Measurements from ENCODE around the gene INSIG1. TPM values are rescaled to one million over a fixed set of nuclear protein-coding genes. Genes with fewer than 3 reads are reported as not detected.
A peak's percentile ranks its signal among the peaks of the same experiment; 100 is the strongest.

The INSIG1 gene
- total RNA-seq, 4 donors from 2014 or later, result 24.7 to 77.6 (median 64.6) TPM

DNA sequence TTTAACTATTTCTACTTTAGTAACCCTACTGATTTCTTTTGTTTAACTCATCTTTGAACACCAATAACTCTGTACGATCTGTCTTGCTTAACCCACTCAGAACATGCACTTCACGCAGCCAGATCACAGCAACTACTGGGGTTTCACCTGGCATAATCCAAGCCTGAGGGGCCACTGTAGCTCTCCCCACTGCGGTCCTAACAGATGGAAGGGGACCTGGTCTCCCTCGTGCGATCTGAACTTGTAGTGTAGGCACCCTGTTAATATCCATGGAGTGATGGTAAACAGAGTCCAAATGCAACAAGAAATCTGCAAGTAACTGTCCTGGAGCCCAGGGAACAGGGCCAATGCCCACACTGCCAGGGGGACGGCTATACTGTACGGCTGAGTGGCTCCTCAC lies 45.5 kb downstream of the INSIG1 start:
- Histone ChIP-seq H3K9me3 (no peaks in the 10 kb centered on the region), H3K4me3 (no peak overlapping the region), H3K4me1 (peaks cover 0 to 11% (median 3%) of the 10 kb centered on the region in 3 donors), H3K27me3 (peaks cover 0 to 68% (median 0%) of the 10 kb centered on the region in 4 donors), H3K36me3 (no peaks in the 10 kb centered on the region), H3K27ac (no peak overlapping the region)
- TF ChIP-seq, protein P1, sequence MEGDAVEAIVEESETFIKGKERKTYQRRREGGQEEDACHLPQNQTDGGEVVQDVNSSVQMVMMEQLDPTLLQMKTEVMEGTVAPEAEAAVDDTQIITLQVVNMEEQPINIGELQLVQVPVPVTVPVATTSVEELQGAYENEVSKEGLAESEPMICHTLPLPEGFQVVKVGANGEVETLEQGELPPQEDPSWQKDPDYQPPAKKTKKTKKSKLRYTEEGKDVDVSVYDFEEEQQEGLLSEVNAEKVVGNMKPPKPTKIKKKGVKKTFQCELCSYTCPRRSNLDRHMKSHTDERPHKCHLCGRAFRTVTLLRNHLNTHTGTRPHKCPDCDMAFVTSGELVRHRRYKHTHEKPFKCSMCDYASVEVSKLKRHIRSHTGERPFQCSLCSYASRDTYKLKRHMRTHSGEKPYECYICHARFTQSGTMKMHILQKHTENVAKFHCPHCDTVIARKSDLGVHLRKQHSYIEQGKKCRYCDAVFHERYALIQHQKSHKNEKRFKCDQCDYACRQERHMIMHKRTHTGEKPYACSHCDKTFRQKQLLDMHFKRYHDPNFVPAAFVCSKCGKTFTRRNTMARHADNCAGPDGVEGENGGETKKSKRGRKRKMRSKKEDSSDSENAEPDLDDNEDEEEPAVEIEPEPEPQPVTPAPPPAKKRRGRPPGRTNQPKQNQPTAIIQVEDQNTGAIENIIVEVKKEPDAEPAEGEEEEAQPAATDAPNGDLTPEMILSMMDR (IDR thresholded peaks at IDR 0.05), result no peak
- no peak for TF ChIP-seq POLR2A (IDR thresholded peaks at IDR 0.05)
- 74 to 75% methylated on average over 3 to 7 of the region's 7 CpGs for WGBS, 2 donors
- intact Hi-C loops (cut with DNase I), result loop anchor here (2.0 to 5.0 kb wide), 2 partner anchors 152 to 421 kb away; no protein-coding TSS in a partner anchor
- no peak for DNase-seq

DNA sequence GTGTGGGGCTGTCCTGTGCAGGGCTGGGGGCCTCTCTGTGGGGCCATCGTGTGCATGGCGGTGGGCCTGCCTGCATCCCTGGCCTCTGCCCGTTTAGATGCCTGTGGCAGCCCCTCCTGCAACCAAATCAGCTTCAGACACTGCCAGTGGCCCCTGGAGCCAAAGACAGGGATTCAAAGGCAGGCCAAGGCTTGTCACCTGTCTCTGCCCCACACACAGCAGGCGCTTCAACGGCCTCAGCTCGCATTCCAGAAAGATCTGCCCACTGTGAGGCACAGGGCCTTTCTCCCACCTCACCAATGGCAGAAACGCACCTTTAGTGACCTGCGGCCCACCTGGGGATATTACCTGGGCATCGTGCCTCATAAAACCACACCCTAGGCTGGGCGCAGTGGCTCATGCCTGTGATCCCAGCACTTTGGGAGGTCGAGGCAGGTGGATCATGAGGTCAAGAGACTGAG lies 46.0 kb downstream of the INSIG1 start:
- peaks cover 0 to 63% (median 0%) of the 10 kb centered on the region in 4 donors for H3K27me3 ChIP-seq
- intact Hi-C loops (cut with DNase I), result loop anchor here (2.0 to 5.0 kb wide), 2 partner anchors 153 to 421 kb away; no protein-coding TSS in a partner anchor

DNA sequence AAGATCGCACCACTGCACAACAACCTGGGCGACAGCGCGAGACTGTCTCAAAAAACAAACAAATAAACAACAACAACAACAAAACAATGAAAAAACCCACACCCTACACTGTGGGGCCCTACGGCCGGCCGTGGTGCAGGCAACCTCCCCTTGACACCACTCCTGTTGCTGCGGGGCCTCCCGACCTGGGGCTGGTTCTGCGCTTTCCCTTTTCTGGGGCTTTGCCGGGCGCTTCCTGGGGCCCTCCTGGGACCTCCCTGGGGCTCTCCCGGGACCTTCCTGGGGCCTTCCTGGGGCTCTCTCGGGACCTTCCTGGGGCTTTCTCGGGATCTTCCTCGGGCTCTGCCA lies 46.6 kb downstream of the INSIG1 start:
- Histone ChIP-seq H3K27me3 (peaks cover 0 to 63% (median 2%) of the 10 kb centered on the region in 4 donors), H3K9me3 (no peaks in the 10 kb centered on the region), H3K4me1 (peaks cover 0 to 11% (median 3%) of the 10 kb centered on the region in 3 donors), H3K36me3 (no peaks in the 10 kb centered on the region), H3K4me3 (peak overlapping the region; percentile 13 to 59 (median 29)), H3K27ac (no peak overlapping the region)
- intact Hi-C loops (cut with DNase I), result loop anchor here (5.0 kb wide), 1 partner anchor 422 kb away; no protein-coding TSS in a partner anchor
- WGBS, 2 donors, result 48 to 50% methylated on average over 15 of the region's 16 CpGs
- no peak for DNase-seq
- no peak for TF ChIP-seq POLR2A (IDR thresholded peaks at IDR 0.05)
- TF ChIP-seq, protein P1 (IDR thresholded peaks at IDR 0.05), result no peak

More for the DNA sequence above, 46.0 kb downstream of the INSIG1 start:
- Histone ChIP-seq H3K4me1 (peaks cover 0 to 11% (median 3%) of the 10 kb centered on the region in 3 donors), H3K36me3 (no peaks in the 10 kb centered on the region), H3K27ac (no peak overlapping the region), H3K9me3 (no peaks in the 10 kb centered on the region), H3K4me3 (no peak overlapping the region)
- 53 to 82% methylated on average over 4 to 11 of the region's 11 CpGs for WGBS, 2 donors
- TF ChIP-seq POLR2A (IDR thresholded peaks at IDR 0.05), result no peak
- TF ChIP-seq, protein P1 (IDR thresholded peaks at IDR 0.05), result no peak
- no peak for DNase-seq

DNA sequence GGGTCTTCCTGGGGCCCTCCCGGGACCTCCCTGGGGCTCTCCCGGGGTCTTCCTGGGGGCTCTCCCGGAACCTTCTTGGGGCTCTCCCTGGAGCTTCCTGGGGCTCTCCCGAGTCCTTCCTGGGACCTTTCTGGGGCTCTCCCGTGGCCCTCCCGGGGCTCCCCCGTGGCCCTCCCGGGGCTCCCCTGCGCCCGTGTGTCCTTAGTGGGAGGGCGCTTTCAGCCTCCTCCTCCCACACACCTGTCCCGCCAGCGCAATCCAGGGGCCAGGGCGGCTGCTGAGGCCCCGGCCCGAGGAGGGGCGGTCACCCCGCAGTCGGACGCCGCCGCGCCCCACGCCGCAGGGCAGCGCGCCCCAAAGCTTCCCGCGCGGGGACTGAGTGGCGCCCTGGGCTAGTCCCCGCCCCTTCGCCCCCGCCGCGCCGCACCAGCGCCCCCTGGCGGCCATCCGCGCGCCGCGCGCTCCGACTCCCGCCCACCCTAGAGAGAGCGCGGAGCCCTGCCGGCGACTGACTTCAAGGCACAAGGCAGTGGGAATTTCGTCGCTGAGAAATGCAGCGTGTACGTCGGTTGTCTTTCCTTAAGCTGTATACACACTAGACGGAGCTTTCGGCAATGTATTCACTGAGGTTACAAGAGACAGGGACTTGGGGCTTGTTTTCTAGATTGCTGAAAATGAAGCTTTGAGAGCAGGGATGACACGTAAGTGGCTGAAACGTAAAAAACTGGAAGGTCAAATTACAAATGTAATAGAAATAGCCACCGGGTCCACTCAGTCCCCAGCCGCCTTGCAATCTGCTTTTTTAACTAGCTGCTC lies 47.1 kb downstream of the INSIG1 start:
- H3K27ac ChIP-seq, result no peak overlapping the region
- peaks cover 0 to 63% (median 4%) of the 10 kb centered on the region in 4 donors for H3K27me3 ChIP-seq
- 8 to 23% methylated on average over 7 to 10 of the region's 62 CpGs for WGBS, 2 donors
- no peaks in the 10 kb centered on the region for H3K9me3 ChIP-seq
- no peaks in the 10 kb centered on the region for H3K36me3 ChIP-seq
- H3K4me3 ChIP-seq, result peak overlapping the region; percentile 13 to 59 (median 29)
- TF ChIP-seq POLR2A (IDR thresholded peaks at IDR 0.05), result no peak
- TF ChIP-seq, protein P1 (IDR thresholded peaks at IDR 0.05), result peak; percentile 88 to 98 (median 94)
- no peak for DNase-seq
- intact Hi-C loops (cut with DNase I), result loop anchor here (5.0 kb wide), 1 partner anchor 423 kb away; no protein-coding TSS in a partner anchor
- H3K4me1 ChIP-seq, result peaks cover 0 to 15% (median 3%) of the 10 kb centered on the region in 3 donors

DNA sequence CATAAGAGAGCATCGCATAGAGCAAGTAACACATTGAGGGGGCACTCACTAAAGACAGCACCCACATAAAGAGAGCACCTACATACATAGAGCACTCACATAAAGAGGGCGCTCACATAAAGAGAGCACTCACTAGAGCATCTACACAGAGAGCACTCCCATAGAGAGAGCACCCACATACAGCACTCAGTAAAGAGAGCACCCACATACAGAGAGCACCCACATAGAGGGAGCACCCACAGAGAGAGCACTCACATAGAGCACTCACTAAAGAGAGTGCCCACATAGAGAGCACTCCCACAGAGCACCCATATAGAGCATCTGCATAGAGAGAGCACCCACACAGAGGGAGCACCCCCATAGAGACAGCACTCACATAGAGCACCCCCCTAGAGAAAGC lies 47.8 kb downstream of the INSIG1 start:
- Histone ChIP-seq H3K27me3 (peaks cover 0 to 61% (median 4%) of the 10 kb centered on the region in 4 donors), H3K4me1 (peaks cover 0 to 15% (median 3%) of the 10 kb centered on the region in 3 donors), H3K9me3 (no peaks in the 10 kb centered on the region), H3K36me3 (no peaks in the 10 kb centered on the region), H3K4me3 (no peak overlapping the region), H3K27ac (no peak overlapping the region)
- TF ChIP-seq POLR2A (IDR thresholded peaks at IDR 0.05), result no peak
- TF ChIP-seq, protein P1 (IDR thresholded peaks at IDR 0.05), result no peak
- no peak for DNase-seq
- intact Hi-C loops (cut with DNase I), result no loop called here
- 82% methylated on average over 2 of the region's 2 CpGs; no CpG with 5 or more reads in 1 of the 2 donors for WGBS, 2 donors

All from esophagus squamous epithelium (tissue), 5 donors.